ENCODE measurements around the gene EPN2. TPM values are rescaled to one million over a fixed set of nuclear protein-coding genes. Genes with fewer than 3 reads are reported as not detected.

EPN2 gene
- total RNA-seq, 1 experiment from 2014 or later, result 73.1 TPM

DNA sequence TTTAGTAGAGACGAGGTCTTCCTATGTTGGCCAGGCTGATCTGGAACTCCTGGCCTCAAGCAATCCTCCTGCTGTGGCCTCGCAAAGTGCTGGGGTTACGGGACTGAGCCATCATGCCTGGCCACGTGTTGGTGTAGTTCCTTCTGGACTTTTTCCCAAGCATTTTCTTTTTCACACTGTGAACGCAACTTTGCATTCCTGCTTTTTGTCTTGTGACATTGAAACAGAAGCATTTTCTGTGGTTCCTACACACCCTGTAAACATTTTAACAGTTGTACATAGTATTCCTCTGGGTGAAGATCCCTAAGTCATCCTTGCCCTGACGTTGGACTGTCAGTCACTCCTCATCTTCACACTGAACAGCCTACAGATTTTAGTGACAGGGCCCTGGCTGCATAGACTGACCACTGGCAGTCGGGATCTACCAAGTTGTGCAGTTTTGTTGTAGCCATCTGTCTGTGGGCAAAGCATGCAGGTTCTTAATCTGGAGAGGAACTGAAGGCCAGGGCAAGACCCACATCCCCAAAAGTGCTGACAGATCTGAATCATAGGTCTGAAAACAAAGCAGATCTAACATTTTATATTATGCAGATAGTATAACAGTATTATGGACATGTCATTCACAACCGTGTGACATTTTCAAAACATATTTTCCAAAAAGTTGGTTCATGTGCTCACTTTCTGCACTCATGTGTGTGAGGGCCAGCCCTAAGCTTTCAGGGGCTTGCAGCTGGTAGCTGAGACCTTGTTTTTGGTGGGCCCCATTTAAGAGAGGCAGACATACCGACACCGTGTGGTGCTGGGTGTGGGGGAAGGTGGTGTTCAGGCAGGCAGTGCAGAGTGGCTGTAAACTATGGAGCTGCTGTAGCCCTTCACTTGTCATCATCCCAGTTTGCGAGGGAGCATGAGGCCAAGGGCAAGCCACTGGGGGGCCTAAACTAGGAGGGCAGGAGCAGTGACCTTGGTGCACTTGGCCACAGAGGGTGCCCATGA, 59.9 kb downstream of the EPN2 start:
- H3K9me2 ChIP-seq (ENCODE audit: insufficient read depth), result no peaks in the 10 kb centered on the region
- DNase-seq (ENCODE audit: low read depth, low spot score), result no peak
- RAD21 ChIA-PET (ENCODE audit: low non-redundant PET in 1 of 2, low total read pairs in 2 of 2, uncharacterized antibody in 2 of 2, unreplicated experiment in 2 of 2), result no interaction called here

More for the DNA sequence above, 59.9 kb downstream of the EPN2 start:
- Histone ChIP-seq H3K4me2 (ENCODE audit: low read length) (no peak overlapping the region), H3K27me3 (ENCODE audit: insufficient read depth, low read length) (no peaks in the 10 kb centered on the region), H3K79me2 (ENCODE audit: insufficient read depth, low read length) (peaks cover 53% of the 10 kb centered on the region; the same call in 1 of the 2 replicates), H3K36me3 (ENCODE audit: control insufficient read depth in 1 of 2, insufficient read depth in 2 of 2, low read length in 2 of 2) (no peaks in the 10 kb centered on the region; a peak in 1 of 4 replicates), H3K9ac (ENCODE audit: low read length) (no peak overlapping the region), H4K20me1 (ENCODE audit: insufficient read depth) (no peaks in the 10 kb centered on the region; the same call in 1 of the 2 replicates), H3K9me3 (ENCODE audit: control insufficient read depth in 1 of 2, insufficient read depth in 1 of 2, low read depth in 1 of 2, low read length in 2 of 2) (no peaks in the 10 kb centered on the region), H2AFZ (ENCODE audit: low read depth, low read length, poor library complexity, severe bottlenecking) (no peak overlapping the region), H3K4me1 (ENCODE audit: control insufficient read depth in 1 of 2, insufficient read depth in 2 of 2, low read length in 2 of 2) (no peaks in the 10 kb centered on the region), H3K27ac (ENCODE audit: low read depth, low read length) (no peak overlapping the region), H3K4me3 (replicated peaks in 1 of 2; ENCODE audit: low read depth in 1 of 2, low read length in 2 of 2) (no peak overlapping the region)
- ChIA-PET CTCF (no interaction called here), POLR2A (no interaction called here)
- ATAC-seq, result no peak
- intact Hi-C loops (cut with micrococcal nuclease), result no loop called here
- TF ChIP-seq POLR2AphosphoS5 (IDR thresholded peaks at IDR 0.05; ENCODE audit: low read depth, low read length), result no peak
- no peak for TF ChIP-seq ZNF274 (IDR thresholded peaks at IDR 0.05; ENCODE audit: low read depth, low read length)
- no peak for TF ChIP-seq ELF1 (IDR thresholded peaks at IDR 0.05; ENCODE audit: borderline replicate concordance, low read depth)
- no peak for TF ChIP-seq ZFX (IDR thresholded peaks at IDR 0.05)
- TF ChIP-seq EZH2 (IDR thresholded peaks at IDR 0.05), result no peak
- no peak for TF ChIP-seq EZH2phosphoT487 (IDR thresholded peaks at IDR 0.05; ENCODE audit: borderline replicate concordance)
- no peak for TF ChIP-seq CBX3 (IDR thresholded peaks at IDR 0.05; ENCODE audit: low read depth)
- no peak for TF ChIP-seq SIN3A (IDR thresholded peaks at IDR 0.05; ENCODE audit: low read depth)
- TF ChIP-seq, protein P1, sequence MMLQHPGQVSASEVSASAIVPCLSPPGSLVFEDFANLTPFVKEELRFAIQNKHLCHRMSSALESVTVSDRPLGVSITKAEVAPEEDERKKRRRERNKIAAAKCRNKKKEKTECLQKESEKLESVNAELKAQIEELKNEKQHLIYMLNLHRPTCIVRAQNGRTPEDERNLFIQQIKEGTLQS (IDR thresholded peaks at IDR 0.05), result no peak
- no peak for TF ChIP-seq SP1 (IDR thresholded peaks at IDR 0.05; ENCODE audit: low read depth)
- TF ChIP-seq YY1 (IDR thresholded peaks at IDR 0.05; ENCODE audit: extremely low read depth, insufficient replicate concordance, low read depth, low read length), result no peak
- no peak for TF ChIP-seq EGR1 (IDR thresholded peaks at IDR 0.05; ENCODE audit: low read depth)
- TF ChIP-seq, protein P2, sequence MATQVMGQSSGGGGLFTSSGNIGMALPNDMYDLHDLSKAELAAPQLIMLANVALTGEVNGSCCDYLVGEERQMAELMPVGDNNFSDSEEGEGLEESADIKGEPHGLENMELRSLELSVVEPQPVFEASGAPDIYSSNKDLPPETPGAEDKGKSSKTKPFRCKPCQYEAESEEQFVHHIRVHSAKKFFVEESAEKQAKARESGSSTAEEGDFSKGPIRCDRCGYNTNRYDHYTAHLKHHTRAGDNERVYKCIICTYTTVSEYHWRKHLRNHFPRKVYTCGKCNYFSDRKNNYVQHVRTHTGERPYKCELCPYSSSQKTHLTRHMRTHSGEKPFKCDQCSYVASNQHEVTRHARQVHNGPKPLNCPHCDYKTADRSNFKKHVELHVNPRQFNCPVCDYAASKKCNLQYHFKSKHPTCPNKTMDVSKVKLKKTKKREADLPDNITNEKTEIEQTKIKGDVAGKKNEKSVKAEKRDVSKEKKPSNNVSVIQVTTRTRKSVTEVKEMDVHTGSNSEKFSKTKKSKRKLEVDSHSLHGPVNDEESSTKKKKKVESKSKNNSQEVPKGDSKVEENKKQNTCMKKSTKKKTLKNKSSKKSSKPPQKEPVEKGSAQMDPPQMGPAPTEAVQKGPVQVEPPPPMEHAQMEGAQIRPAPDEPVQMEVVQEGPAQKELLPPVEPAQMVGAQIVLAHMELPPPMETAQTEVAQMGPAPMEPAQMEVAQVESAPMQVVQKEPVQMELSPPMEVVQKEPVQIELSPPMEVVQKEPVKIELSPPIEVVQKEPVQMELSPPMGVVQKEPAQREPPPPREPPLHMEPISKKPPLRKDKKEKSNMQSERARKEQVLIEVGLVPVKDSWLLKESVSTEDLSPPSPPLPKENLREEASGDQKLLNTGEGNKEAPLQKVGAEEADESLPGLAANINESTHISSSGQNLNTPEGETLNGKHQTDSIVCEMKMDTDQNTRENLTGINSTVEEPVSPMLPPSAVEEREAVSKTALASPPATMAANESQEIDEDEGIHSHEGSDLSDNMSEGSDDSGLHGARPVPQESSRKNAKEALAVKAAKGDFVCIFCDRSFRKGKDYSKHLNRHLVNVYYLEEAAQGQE (IDR thresholded peaks at IDR 0.05; ENCODE audit: low read depth), result no peak
- TF ChIP-seq SRF (IDR thresholded peaks at IDR 0.05; ENCODE audit: low read depth), result no peak
- TF ChIP-seq RAD21 (IDR thresholded peaks at IDR 0.05; ENCODE audit: low read depth), result no peak
- TF ChIP-seq TCF7L2 (IDR thresholded peaks at IDR 0.05; ENCODE audit: borderline replicate concordance, extremely low read depth, insufficient read depth, insufficient read length), result no peak
- TF ChIP-seq, protein P3, sequence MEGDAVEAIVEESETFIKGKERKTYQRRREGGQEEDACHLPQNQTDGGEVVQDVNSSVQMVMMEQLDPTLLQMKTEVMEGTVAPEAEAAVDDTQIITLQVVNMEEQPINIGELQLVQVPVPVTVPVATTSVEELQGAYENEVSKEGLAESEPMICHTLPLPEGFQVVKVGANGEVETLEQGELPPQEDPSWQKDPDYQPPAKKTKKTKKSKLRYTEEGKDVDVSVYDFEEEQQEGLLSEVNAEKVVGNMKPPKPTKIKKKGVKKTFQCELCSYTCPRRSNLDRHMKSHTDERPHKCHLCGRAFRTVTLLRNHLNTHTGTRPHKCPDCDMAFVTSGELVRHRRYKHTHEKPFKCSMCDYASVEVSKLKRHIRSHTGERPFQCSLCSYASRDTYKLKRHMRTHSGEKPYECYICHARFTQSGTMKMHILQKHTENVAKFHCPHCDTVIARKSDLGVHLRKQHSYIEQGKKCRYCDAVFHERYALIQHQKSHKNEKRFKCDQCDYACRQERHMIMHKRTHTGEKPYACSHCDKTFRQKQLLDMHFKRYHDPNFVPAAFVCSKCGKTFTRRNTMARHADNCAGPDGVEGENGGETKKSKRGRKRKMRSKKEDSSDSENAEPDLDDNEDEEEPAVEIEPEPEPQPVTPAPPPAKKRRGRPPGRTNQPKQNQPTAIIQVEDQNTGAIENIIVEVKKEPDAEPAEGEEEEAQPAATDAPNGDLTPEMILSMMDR (IDR thresholded peaks at IDR 0.05 in 2 of 3, conservative IDR thresholded peaks at IDR 0.05 in 1 of 3; ENCODE audit: borderline replicate concordance in 1 of 3, insufficient read depth in 1 of 3, low read depth in 2 of 3, low read length in 2 of 3), result no peak
- TF ChIP-seq, protein P4, sequence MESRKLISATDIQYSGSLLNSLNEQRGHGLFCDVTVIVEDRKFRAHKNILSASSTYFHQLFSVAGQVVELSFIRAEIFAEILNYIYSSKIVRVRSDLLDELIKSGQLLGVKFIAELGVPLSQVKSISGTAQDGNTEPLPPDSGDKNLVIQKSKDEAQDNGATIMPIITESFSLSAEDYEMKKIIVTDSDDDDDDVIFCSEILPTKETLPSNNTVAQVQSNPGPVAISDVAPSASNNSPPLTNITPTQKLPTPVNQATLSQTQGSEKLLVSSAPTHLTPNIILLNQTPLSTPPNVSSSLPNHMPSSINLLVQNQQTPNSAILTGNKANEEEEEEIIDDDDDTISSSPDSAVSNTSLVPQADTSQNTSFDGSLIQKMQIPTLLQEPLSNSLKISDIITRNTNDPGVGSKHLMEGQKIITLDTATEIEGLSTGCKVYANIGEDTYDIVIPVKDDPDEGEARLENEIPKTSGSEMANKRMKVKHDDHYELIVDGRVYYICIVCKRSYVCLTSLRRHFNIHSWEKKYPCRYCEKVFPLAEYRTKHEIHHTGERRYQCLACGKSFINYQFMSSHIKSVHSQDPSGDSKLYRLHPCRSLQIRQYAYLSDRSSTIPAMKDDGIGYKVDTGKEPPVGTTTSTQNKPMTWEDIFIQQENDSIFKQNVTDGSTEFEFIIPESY (IDR thresholded peaks at IDR 0.05; ENCODE audit: extremely low read depth, insufficient replicate concordance, low read length), result no peak
- TF ChIP-seq JUND (IDR thresholded peaks at IDR 0.05), result no peak
- no TSS peak for BruUV-seq (replicated peaks)
